Measurements from ENCODE around the gene UBL3.

The UBL3 gene

DNA sequence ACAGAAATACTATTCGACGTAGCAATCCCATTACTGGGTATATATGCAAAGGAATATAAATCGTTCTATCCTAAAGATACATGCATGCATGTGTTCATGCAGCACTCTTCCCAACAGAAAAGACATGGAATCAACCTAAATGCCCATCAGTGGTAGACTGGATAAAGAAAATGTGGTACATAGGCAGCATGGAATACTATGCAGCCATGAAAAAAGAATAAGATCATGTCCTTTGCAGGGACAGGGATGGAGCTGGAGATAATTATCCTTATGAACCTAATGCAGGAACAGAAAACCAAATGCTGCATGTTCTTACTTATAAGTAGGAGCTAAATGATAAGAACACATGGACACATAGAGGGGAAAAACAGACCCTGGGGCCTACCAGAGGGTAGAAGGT is 89.3 kb downstream of the UBL3 start:
- H3K36me3 ChIP-seq (ENCODE audit: insufficient read depth), result no peaks in the 10 kb centered on the region
- no peak overlapping the region for H3K27ac ChIP-seq
- no peaks in the 10 kb centered on the region for H3K27me3 ChIP-seq (ENCODE audit: insufficient read depth, low read depth)
- no peaks in the 10 kb centered on the region for H4K20me1 ChIP-seq (ENCODE audit: insufficient read depth)
- no peaks in the 10 kb centered on the region for H3K79me2 ChIP-seq (ENCODE audit: insufficient read depth, low read depth)
- H3K4me2 ChIP-seq, result no peak overlapping the region
- H3K4me1 ChIP-seq (ENCODE audit: low read depth, poor library complexity, severe bottlenecking), result peaks cover 26% of the 10 kb centered on the region
- H2AFZ ChIP-seq (ENCODE audit: low read depth), result no peak overlapping the region
- no peak overlapping the region for H3K9ac ChIP-seq
- TF ChIP-seq, protein P1, sequence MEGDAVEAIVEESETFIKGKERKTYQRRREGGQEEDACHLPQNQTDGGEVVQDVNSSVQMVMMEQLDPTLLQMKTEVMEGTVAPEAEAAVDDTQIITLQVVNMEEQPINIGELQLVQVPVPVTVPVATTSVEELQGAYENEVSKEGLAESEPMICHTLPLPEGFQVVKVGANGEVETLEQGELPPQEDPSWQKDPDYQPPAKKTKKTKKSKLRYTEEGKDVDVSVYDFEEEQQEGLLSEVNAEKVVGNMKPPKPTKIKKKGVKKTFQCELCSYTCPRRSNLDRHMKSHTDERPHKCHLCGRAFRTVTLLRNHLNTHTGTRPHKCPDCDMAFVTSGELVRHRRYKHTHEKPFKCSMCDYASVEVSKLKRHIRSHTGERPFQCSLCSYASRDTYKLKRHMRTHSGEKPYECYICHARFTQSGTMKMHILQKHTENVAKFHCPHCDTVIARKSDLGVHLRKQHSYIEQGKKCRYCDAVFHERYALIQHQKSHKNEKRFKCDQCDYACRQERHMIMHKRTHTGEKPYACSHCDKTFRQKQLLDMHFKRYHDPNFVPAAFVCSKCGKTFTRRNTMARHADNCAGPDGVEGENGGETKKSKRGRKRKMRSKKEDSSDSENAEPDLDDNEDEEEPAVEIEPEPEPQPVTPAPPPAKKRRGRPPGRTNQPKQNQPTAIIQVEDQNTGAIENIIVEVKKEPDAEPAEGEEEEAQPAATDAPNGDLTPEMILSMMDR (conservative IDR thresholded peaks at IDR 0.05; ENCODE audit: low read depth, low read length), result no peak
- no peak overlapping the region for H3K4me3 ChIP-seq (IDR thresholded peaks at IDR 0.05; ENCODE audit: insufficient read depth, low read depth, low read length)

DNA sequence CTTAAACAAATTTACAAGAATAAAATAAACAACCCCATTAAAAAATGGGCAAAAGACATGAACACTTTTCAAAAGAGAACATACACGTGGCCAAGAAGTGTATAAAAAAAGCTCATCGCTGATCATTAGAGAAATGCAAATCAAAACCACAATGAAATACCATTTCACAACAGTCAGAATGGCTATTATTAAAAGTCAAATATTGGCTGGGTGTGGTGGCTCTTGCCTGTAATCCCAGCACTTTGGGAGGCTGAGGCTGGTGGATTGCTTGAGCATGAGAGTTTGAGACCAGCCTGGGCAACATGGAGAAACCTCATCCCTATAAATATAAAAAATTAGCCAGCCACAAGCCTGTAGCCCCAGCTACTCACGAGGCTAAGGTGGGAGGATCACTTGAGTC is 89.9 kb downstream of the UBL3 start:
- Histone ChIP-seq H3K9ac (no peak overlapping the region), H3K4me2 (no peak overlapping the region)
- TF ChIP-seq, protein P1 (conservative IDR thresholded peaks at IDR 0.05; ENCODE audit: low read depth, low read length), result no peak

DNA sequence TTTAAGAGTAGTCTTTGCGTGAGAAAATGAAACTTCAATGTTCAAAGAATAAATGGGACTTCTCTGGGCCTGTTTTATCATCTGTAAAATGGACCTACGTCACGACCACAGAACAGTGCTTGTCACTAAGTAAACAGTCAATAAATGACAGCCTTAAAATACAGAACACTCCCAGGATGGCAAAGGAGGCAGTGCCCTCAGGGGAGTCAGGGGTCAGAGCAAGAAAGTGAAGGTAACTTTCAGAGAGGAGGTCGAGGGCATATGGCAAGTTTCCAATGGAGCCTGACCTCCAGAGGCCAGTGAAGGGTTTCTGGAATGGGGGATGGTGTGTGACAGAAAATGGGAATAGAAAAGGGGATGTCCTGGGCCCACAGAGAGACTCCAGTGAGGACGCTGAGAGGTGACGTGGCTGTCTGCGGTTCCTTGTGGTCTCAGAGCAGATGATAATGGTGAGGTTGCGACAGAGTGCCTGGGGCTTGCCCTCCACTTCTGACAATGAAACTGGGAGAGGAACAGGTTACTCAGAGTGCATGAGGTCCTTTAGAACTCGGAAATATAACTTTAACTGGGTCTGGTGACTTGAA is 91.8 kb downstream of the UBL3 start:
- TF ChIP-seq, protein P1 (conservative IDR thresholded peaks at IDR 0.05; ENCODE audit: low read depth, low read length), result no peak
- H3K79me2 ChIP-seq (ENCODE audit: insufficient read depth, low read depth), result no peaks in the 10 kb centered on the region
- H4K20me1 ChIP-seq (ENCODE audit: insufficient read depth), result no peaks in the 10 kb centered on the region
- no peak overlapping the region for H2AFZ ChIP-seq (ENCODE audit: low read depth)
- no peak overlapping the region; the same call in 1 of the 2 replicates for H3K27ac ChIP-seq
- no peaks in the 10 kb centered on the region for H3K36me3 ChIP-seq (ENCODE audit: insufficient read depth)
- no peaks in the 10 kb centered on the region for H3K27me3 ChIP-seq (ENCODE audit: insufficient read depth, low read depth)
- H3K9ac ChIP-seq, result no peak overlapping the region
- H3K4me3 ChIP-seq (IDR thresholded peaks at IDR 0.05; ENCODE audit: insufficient read depth, low read depth, low read length), result no peak overlapping the region
- H3K4me1 ChIP-seq (ENCODE audit: low read depth, poor library complexity, severe bottlenecking), result peaks cover 18% of the 10 kb centered on the region
- H3K4me2 ChIP-seq, result peak overlapping the region; percentile 50; the same call in 1 of the 2 replicates

More for the DNA sequence above, 89.9 kb downstream of the UBL3 start:
- no peaks in the 10 kb centered on the region for H3K79me2 ChIP-seq (ENCODE audit: insufficient read depth, low read depth)
- H3K4me1 ChIP-seq (ENCODE audit: low read depth, poor library complexity, severe bottlenecking), result peaks cover 26% of the 10 kb centered on the region
- H3K4me3 ChIP-seq (IDR thresholded peaks at IDR 0.05; ENCODE audit: insufficient read depth, low read depth, low read length), result no peak overlapping the region
- no peak overlapping the region for H3K27ac ChIP-seq
- no peaks in the 10 kb centered on the region for H4K20me1 ChIP-seq (ENCODE audit: insufficient read depth)
- H2AFZ ChIP-seq (ENCODE audit: low read depth), result no peak overlapping the region
- no peaks in the 10 kb centered on the region for H3K36me3 ChIP-seq (ENCODE audit: insufficient read depth)
- H3K27me3 ChIP-seq (ENCODE audit: insufficient read depth, low read depth), result no peaks in the 10 kb centered on the region

DNA sequence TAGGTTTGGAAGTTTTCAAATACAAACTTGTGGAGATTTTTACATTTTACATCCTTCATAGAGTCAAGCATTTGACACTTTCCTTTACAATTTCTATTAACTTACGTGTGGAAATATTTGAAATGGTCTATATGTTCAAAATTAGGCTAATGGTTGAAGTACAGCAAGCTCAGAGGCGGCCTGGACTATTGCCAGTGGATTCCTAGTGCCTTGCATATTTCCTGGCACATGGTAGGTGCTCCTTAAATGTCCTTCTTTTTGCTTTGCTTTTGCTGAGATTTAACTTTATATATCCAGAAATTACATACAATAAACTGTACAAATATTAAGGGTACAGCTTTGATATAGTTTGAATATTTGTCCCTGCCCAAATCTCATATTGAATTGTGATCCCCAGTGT is 93.9 kb downstream of the UBL3 start:
- Histone ChIP-seq H3K27ac (no peak overlapping the region), H3K36me3 (ENCODE audit: insufficient read depth) (no peaks in the 10 kb centered on the region), H3K9ac (no peak overlapping the region), H3K4me3 (IDR thresholded peaks at IDR 0.05; ENCODE audit: insufficient read depth, low read depth, low read length) (no peak overlapping the region), H3K4me1 (ENCODE audit: low read depth, poor library complexity, severe bottlenecking) (peaks cover 17% of the 10 kb centered on the region), H3K4me2 (no peak overlapping the region), H3K27me3 (ENCODE audit: insufficient read depth, low read depth) (no peaks in the 10 kb centered on the region), H2AFZ (ENCODE audit: low read depth) (no peak overlapping the region), H4K20me1 (ENCODE audit: insufficient read depth) (no peaks in the 10 kb centered on the region), H3K79me2 (ENCODE audit: insufficient read depth, low read depth) (no peaks in the 10 kb centered on the region)
- TF ChIP-seq, protein P1 (conservative IDR thresholded peaks at IDR 0.05; ENCODE audit: low read depth, low read length), result no peak

Measured in KMS-11 (cell line).